MM.1S (cell line): ENCODE measurements around the gene RABGAP1L.

ENCODE experiments used
- DNase-seq: peaks from one replicate; pipeline ENCODE4 v3.0.0-alpha.2; 2015
- H2AFZ ChIP-seq: fragments of 300-600 bp; sonication (generic); 2 replicates; pipeline ENCODE4 v1.6.0; 2016; ENCODE audit warnings: antibody characterized with exemption, low read length
- H3F3A ChIP-seq: fragments of 300-600 bp; sonication (generic); 2 replicates; pipeline ENCODE4 v1.6.1; 2016; ENCODE audit warnings: mild to moderate bottlenecking, antibody characterized with exemption, low read length, moderate library complexity, mixed read lengths; ENCODE audit not compliant: insufficient read depth
- H3K27ac ChIP-seq: fragments of 300-600 bp; sonication (generic); 2 replicates; pipeline ENCODE4 v1.5.1; 2016; ENCODE audit warnings: mild to moderate bottlenecking, low read length
- H3K27me3 ChIP-seq: fragments of 300-600 bp; sonication (generic); replicated peaks from 2 replicates; pipeline ENCODE4 v1.6.0; 2016; ENCODE audit warnings: low read length; ENCODE audit not compliant: insufficient read depth
- H3K36me3 ChIP-seq: fragments of 300-600 bp; sonication (generic); replicated peaks from 2 replicates; pipeline ENCODE4 v1.6.1; 2016; ENCODE audit warnings: mild to moderate bottlenecking, low read length, mixed read lengths; ENCODE audit not compliant: insufficient read depth
- H3K4me1 ChIP-seq: fragments of 300-600 bp; sonication (generic); 2 replicates; pipeline ENCODE4 v1.6.1; 2016; ENCODE audit warnings: low read length, mixed read lengths
- H3K4me2 ChIP-seq: fragments of 300-600 bp; sonication (generic); 2 replicates; pipeline ENCODE4 v1.6.0; 2016; ENCODE audit warnings: low read depth, low read length
- H3K4me3 ChIP-seq: fragments of 300-600 bp; sonication (generic); 2 replicates; pipeline ENCODE4 v1.5.1; 2016; ENCODE audit warnings: low read length, mixed read lengths
- H3K79me2 ChIP-seq: fragments of 300-600 bp; sonication (generic); 2 replicates; pipeline ENCODE4 v1.6.1; 2016; ENCODE audit warnings: mixed run types, low read length, mixed read lengths
- H3K9ac ChIP-seq: fragments of 300-600 bp; sonication (generic); 2 replicates; pipeline ENCODE4 v1.6.1; 2016; ENCODE audit warnings: low read length, mixed read lengths
- H3K9me2 ChIP-seq: fragments of 300-600 bp; sonication (generic); replicated peaks from 2 replicates; pipeline ENCODE4 v1.6.1; 2016; ENCODE audit warnings: mild to moderate bottlenecking, low read length, mixed read lengths; ENCODE audit not compliant: insufficient read depth
- H3K9me3 ChIP-seq: fragments of 300-600 bp; sonication (generic); replicated peaks from 2 replicates; pipeline ENCODE4 v1.6.1; 2016; ENCODE audit warnings: mild to moderate bottlenecking, low read length, mixed read lengths; ENCODE audit not compliant: insufficient read depth
- H4K20me1 ChIP-seq: fragments of 300-600 bp; sonication (generic); 2 replicates; pipeline ENCODE4 v1.6.1; 2016; ENCODE audit warnings: mild to moderate bottlenecking, low read length, moderate library complexity, mixed read lengths; ENCODE audit not compliant: insufficient read depth
- EZH2 ChIP-seq: fragments of 300-600 bp; sonication (generic); optimal IDR thresholded peaks from 2 replicates; pipeline ENCODE3; 2017; ENCODE audit warnings: low read depth, mild to moderate bottlenecking, antibody characterized with exemption, low read length, mixed read lengths
- EZH2phosphoT487 ChIP-seq: fragments of 300-600 bp; sonication (generic); IDR thresholded peaks from 2 replicates; pipeline ENCODE4 v1.6.1; 2018; ENCODE audit warnings: antibody characterized with exemption, low read length
- TF ChIP-seq, protein P1 (sequence below): fragments of 300-600 bp; sonication (generic); IDR thresholded peaks from 2 replicates; pipeline ENCODE4 v1.5.1; 2016; ENCODE audit warnings: antibody characterized with exemption, low read length, mixed read lengths

The RABGAP1L gene

DNA sequence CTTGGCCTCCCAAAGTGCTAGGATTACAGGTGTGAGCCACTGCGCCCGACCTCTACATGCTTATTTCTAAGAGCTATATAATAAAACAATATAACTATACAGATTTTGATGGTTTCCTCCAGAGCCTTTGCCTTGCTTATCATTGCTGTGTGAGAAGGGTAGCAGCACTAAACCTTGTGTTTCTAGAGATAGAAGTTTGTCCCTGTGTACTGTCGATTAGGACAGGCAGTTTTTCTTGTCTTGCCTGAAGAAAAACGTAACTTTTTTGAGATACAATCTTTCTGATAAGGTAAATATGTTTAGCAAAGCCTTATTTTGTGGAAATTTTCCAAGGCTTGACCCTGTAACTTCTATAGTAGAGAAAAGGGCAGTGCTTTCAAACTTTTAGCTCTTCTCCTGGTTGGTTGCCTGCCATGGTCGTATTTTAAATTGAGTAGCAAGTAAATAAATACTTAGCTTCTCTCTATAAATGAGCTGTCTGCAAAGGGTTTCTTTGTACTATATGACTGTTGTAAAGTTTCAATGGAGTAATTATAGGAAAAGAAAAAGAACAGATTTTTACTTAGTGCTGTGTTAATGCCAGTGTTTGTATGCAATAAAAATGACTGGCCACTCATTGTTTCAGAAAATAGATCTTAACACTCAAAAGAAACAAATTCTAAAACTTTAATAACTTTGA is 754.0 kb downstream of the RABGAP1L start:
- Histone ChIP-seq H3K79me2 (no peaks in the 10 kb centered on the region), H4K20me1 (no peaks in the 10 kb centered on the region), H2AFZ (no peak overlapping the region), H3K9me3 (no peaks in the 10 kb centered on the region), H3K9ac (no peak overlapping the region), H3K27me3 (no peaks in the 10 kb centered on the region), H3K4me3 (no peak overlapping the region), H3K9me2 (no peaks in the 10 kb centered on the region), H3K36me3 (no peaks in the 10 kb centered on the region), H3K27ac (no peak overlapping the region), H3K4me1 (peaks cover 7% of the 10 kb centered on the region; the same call in 1 of the 2 replicates), H3F3A (no peaks in the 10 kb centered on the region), H3K4me2 (no peak overlapping the region)
- no peak for DNase-seq
- TF ChIP-seq EZH2 (no peak), EZH2phosphoT487 (no peak)
- TF ChIP-seq, protein P1, sequence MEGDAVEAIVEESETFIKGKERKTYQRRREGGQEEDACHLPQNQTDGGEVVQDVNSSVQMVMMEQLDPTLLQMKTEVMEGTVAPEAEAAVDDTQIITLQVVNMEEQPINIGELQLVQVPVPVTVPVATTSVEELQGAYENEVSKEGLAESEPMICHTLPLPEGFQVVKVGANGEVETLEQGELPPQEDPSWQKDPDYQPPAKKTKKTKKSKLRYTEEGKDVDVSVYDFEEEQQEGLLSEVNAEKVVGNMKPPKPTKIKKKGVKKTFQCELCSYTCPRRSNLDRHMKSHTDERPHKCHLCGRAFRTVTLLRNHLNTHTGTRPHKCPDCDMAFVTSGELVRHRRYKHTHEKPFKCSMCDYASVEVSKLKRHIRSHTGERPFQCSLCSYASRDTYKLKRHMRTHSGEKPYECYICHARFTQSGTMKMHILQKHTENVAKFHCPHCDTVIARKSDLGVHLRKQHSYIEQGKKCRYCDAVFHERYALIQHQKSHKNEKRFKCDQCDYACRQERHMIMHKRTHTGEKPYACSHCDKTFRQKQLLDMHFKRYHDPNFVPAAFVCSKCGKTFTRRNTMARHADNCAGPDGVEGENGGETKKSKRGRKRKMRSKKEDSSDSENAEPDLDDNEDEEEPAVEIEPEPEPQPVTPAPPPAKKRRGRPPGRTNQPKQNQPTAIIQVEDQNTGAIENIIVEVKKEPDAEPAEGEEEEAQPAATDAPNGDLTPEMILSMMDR: no peak

DNA sequence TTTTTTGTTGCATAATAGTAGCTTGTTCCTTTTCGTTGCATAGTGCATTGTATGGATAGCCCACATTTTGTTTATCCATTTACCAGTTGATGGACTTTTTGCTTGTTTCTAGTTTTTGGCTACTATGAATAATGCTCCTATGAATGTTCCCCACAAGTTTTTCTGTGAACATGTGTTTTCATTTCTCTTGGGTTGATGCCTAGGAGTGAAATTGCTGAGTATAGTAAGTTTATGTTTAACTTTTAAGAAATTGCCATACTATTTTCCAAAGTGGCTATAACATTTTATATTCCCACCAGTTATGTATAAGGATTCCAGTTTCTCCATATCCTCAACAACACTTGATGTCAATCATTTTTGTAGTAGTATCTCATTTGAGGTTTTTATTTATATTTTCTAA is 755.7 kb downstream of the RABGAP1L start:
- TF ChIP-seq EZH2 (no peak), EZH2phosphoT487 (no peak)
- TF ChIP-seq, protein P1: no peak
- Histone ChIP-seq H3K9me2 (no peaks in the 10 kb centered on the region), H3K36me3 (no peaks in the 10 kb centered on the region), H3K4me2 (no peak overlapping the region), H3K27ac (no peak overlapping the region), H2AFZ (no peak overlapping the region), H3K79me2 (no peaks in the 10 kb centered on the region), H3K4me3 (no peak overlapping the region), H3K9ac (no peak overlapping the region), H3K27me3 (no peaks in the 10 kb centered on the region), H3K9me3 (no peaks in the 10 kb centered on the region), H4K20me1 (no peaks in the 10 kb centered on the region), H3F3A (no peaks in the 10 kb centered on the region), H3K4me1 (peaks cover 7% of the 10 kb centered on the region; the same call in 1 of the 2 replicates)
- DNase-seq: no peak

DNA sequence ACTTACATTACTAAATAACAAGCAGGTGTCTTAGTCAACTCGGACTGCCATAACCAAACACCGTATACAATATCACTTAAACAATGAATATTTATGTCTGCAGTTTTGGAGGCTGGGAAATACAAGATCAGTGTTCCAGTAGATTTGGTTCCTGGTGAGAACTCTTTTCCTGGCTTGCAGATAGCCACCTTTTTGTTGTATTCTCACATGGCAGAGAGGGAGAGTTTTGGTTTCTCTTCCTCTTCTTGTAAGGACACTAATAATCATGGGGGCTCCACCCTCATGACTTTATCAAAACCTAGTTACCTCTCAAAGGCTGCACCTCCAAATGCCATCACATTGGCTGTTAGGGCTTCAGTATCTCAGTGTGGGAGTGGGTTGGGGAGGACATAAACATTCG is 757.5 kb downstream of the RABGAP1L start:
- no peak for TF ChIP-seq EZH2
- no peak for TF ChIP-seq EZH2phosphoT487
- TF ChIP-seq, protein P1: no peak

More for the DNA sequence above, 757.5 kb downstream of the RABGAP1L start:
- Histone ChIP-seq H4K20me1 (no peaks in the 10 kb centered on the region), H3K79me2 (no peaks in the 10 kb centered on the region), H2AFZ (no peak overlapping the region), H3K4me2 (no peak overlapping the region), H3K9me3 (no peaks in the 10 kb centered on the region), H3K4me1 (peaks cover 7% of the 10 kb centered on the region; the same call in 1 of the 2 replicates), H3K9me2 (no peaks in the 10 kb centered on the region), H3F3A (no peaks in the 10 kb centered on the region), H3K9ac (no peak overlapping the region), H3K27me3 (no peaks in the 10 kb centered on the region), H3K4me3 (no peak overlapping the region), H3K36me3 (no peaks in the 10 kb centered on the region), H3K27ac (no peak overlapping the region)
- DNase-seq: no peak
